ENCODE data around the gene RWDD1. TPM values are rescaled to one million over a fixed set of nuclear protein-coding genes. Genes with fewer than 3 reads are reported as not detected.

RWDD1 gene
- total and polyA plus RNA-seq, 2 of the 13 experiments (the other 11 are each of a cell fraction or from before 2014, with no cell fraction given) = 27.4 to 67.1 TPM

- no peak for TF ChIP-seq ZBTB39 (CRISPR knock-in tag; IDR thresholded peaks at IDR 0.05)
- no peak for TF ChIP-seq MLLT10 (CRISPR knock-in tag; IDR thresholded peaks at IDR 0.05)
- TF ChIP-seq ZSCAN30 (CRISPR knock-in tag; IDR thresholded peaks at IDR 0.05) = peak; percentile 99
- peak; percentile 96; the same call in 1 of the 2 replicates for TF ChIP-seq ZNF510 (CRISPR knock-in tag; IDR thresholded peaks at IDR 0.05; ENCODE audit: low read depth)
- TF ChIP-seq TCF7L2 (IDR thresholded peaks at IDR 0.05; ENCODE audit: low read depth, low read length) = no peak
- peak; percentile 84; the same call in 1 of the 2 replicates for TF ChIP-seq AKNA (CRISPR knock-in tag; IDR thresholded peaks at IDR 0.05; ENCODE audit: borderline replicate concordance)
- TF ChIP-seq ZNF792 (CRISPR knock-in tag; IDR thresholded peaks at IDR 0.05) = peak; percentile 96
- peak; percentile 94 for TF ChIP-seq GFI1 (CRISPR knock-in tag; IDR thresholded peaks at IDR 0.05; ENCODE audit: borderline replicate concordance)
- TF ChIP-seq MBD4 (IDR thresholded peaks at IDR 0.05; ENCODE audit: borderline replicate concordance, low read length) = no peak
- TF ChIP-seq RELA (CRISPR knock-in tag; IDR thresholded peaks at IDR 0.05) = peak; percentile 98
- TF ChIP-seq ZC3H4 (CRISPR knock-in tag; IDR thresholded peaks at IDR 0.05; ENCODE audit: borderline replicate concordance) = no peak
- TF ChIP-seq RBM39 (IDR thresholded peaks at IDR 0.05; ENCODE audit: low read depth, low read length, poor library complexity, severe bottlenecking) = peak; percentile 96
- TF ChIP-seq ZMYM4 (CRISPR knock-in tag; IDR thresholded peaks at IDR 0.05) = peak; percentile 96
- peak; percentile 91; the same call in 1 of the 2 replicates for TF ChIP-seq ZNF564 (CRISPR knock-in tag; IDR thresholded peaks at IDR 0.05)
- TF ChIP-seq NFYC (CRISPR knock-in tag; IDR thresholded peaks at IDR 0.05) = peak; percentile 100
- peak; percentile 91 to 94 for TF ChIP-seq POLR2A (IDR thresholded peaks at IDR 0.05; ENCODE audit: insufficient read depth in 1 of 2, low read depth in 2 of 2, low read length in 2 of 2)
- peak; percentile 93 for TF ChIP-seq HOXD1 (CRISPR knock-in tag; IDR thresholded peaks at IDR 0.05)
- no peak; the same call in none of the 2 replicates for TF ChIP-seq ISX (CRISPR knock-in tag; conservative IDR thresholded peaks at IDR 0.05)
- peak; percentile 81; the same call in 1 of the 2 replicates for TF ChIP-seq ZBTB2 (CRISPR knock-in tag; IDR thresholded peaks at IDR 0.05; ENCODE audit: low read depth)
- peak; percentile 96 for TF ChIP-seq CCDC6 (CRISPR knock-in tag; IDR thresholded peaks at IDR 0.05)
- TF ChIP-seq ZKSCAN1 (IDR thresholded peaks at IDR 0.05; ENCODE audit: low read length) = peak; percentile 69
- peak; percentile 52 for TF ChIP-seq FOXO1 (CRISPR knock-in tag; IDR thresholded peaks at IDR 0.05)
- TF ChIP-seq ZFX (CRISPR knock-in tag; IDR thresholded peaks at IDR 0.05; ENCODE audit: low read depth) = peak; percentile 100
Measured at GRCh38 chr6:116570856-116571682, at the start of gene RWDD1 (continued).

Measured in HepG2 (cell line).